Measurements from ENCODE around the gene ICE2. TPM values are rescaled to one million over a fixed set of nuclear protein-coding genes. Genes with fewer than 3 reads are reported as not detected.

The ICE2 gene
- total RNA-seq, 1 experiment from 2014 or later: 62.8 TPM

DNA sequence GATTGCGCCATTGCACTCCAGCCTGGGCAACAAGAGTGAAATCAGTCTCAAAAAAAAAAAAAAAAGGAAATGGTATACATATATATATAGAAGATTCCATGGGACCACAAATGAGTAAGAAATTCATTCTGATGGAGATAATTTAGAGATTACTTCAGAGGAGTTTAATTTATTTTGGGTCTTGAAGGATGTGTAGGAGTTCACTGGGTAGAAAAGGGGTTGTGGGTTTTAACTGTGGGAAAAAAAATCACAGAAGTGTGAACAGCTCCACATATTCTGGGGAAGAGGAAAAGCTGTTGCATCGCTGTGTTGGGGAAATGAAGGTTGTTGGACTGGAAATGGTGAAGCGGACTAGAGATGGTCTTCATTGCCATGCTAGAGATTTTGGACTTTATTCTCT lies 4.1 kb upstream of the ICE2 start:
- H2AFZ ChIP-seq (ENCODE audit: low read depth, low read length, poor library complexity, severe bottlenecking): no peak overlapping the region
- RAD21 ChIA-PET (ENCODE audit: low non-redundant PET in 1 of 2, low total read pairs in 2 of 2, uncharacterized antibody in 2 of 2, unreplicated experiment in 2 of 2): no interaction called here
- no peaks in the 10 kb centered on the region for H3K9me3 ChIP-seq (ENCODE audit: control insufficient read depth in 1 of 2, insufficient read depth in 1 of 2, low read depth in 1 of 2, low read length in 2 of 2)
- intact Hi-C loops (cut with micrococcal nuclease): no loop called here
- no peak overlapping the region for H3K4me2 ChIP-seq (ENCODE audit: low read length)
- TF ChIP-seq TCF7L2 (IDR thresholded peaks at IDR 0.05; ENCODE audit: borderline replicate concordance, extremely low read depth, insufficient read depth, insufficient read length) (no peak), POLR2AphosphoS5 (IDR thresholded peaks at IDR 0.05; ENCODE audit: low read depth, low read length) (no peak), YY1 (IDR thresholded peaks at IDR 0.05; ENCODE audit: extremely low read depth, insufficient replicate concordance, low read depth, low read length) (no peak), EZH2 (IDR thresholded peaks at IDR 0.05) (no peak)
- H4K20me1 ChIP-seq (ENCODE audit: insufficient read depth): no peaks in the 10 kb centered on the region
- POLR2A ChIA-PET: no interaction called here
- H3K79me2 ChIP-seq (ENCODE audit: insufficient read depth, low read length): peaks cover 7% of the 10 kb centered on the region
- no peak overlapping the region for H3K27ac ChIP-seq (ENCODE audit: low read depth, low read length)
- DNase-seq (ENCODE audit: low read depth, low spot score) (no peak), ATAC-seq (no peak)
- BruUV-seq (replicated peaks): no TSS peak
- no peaks in the 10 kb centered on the region for H3K9me2 ChIP-seq (ENCODE audit: insufficient read depth)
- no peaks in the 10 kb centered on the region for H3K27me3 ChIP-seq (ENCODE audit: insufficient read depth, low read length)
- no peak overlapping the region for H3K4me3 ChIP-seq (replicated peaks in 1 of 2; ENCODE audit: low read depth in 1 of 2, low read length in 2 of 2)
- peaks cover 0 to 13% of the 10 kb centered on the region in 2 experiments; a peak in 1 of 4 replicates for H3K4me1 ChIP-seq (ENCODE audit: control insufficient read depth in 1 of 2, insufficient read depth in 2 of 2, low read length in 2 of 2)
- CTCF ChIA-PET: no interaction called here
- no peaks in the 10 kb centered on the region for H3K36me3 ChIP-seq (ENCODE audit: control insufficient read depth in 1 of 2, insufficient read depth in 2 of 2, low read length in 2 of 2)
- H3K9ac ChIP-seq (ENCODE audit: low read length): no peak overlapping the region

DNA sequence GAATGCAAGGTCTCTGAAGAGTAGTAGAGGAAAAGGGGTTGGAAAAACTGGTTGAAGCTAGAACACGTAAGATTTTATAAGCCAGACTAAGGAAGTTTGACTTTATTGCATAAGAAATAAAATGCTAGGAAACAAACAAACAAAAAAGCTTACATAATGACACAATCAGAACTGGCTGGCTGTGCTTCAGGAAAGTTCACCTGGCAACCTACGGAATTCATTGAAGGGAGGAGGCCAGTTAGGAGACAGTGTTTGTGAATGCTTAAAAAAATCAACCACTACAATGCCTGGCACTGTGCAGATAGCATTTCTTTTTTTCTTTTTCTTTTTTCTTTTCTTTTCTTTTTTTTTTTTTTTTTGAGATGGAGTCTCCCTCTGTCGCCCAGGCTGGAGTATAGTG lies 1.9 kb upstream of the ICE2 start:
- H3K4me3 ChIP-seq (replicated peaks in 1 of 2; ENCODE audit: low read depth in 1 of 2, low read length in 2 of 2): no peak overlapping the region
- H3K9me3 ChIP-seq (ENCODE audit: control insufficient read depth in 1 of 2, insufficient read depth in 1 of 2, low read depth in 1 of 2, low read length in 2 of 2): no peaks in the 10 kb centered on the region
- H3K9ac ChIP-seq (ENCODE audit: low read length): no peak overlapping the region
- no peaks in the 10 kb centered on the region; a peak in 1 of 4 replicates for H3K36me3 ChIP-seq (ENCODE audit: control insufficient read depth in 1 of 2, insufficient read depth in 2 of 2, low read length in 2 of 2)
- H3K9me2 ChIP-seq (ENCODE audit: insufficient read depth): no peaks in the 10 kb centered on the region
- ATAC-seq (no peak), DNase-seq (ENCODE audit: low read depth, low spot score) (no peak)
- no peak overlapping the region for H3K27ac ChIP-seq (ENCODE audit: low read depth, low read length)
- no peak overlapping the region for H3K4me2 ChIP-seq (ENCODE audit: low read length)
- intact Hi-C loops (cut with micrococcal nuclease): no loop called here
- H3K4me1 ChIP-seq (ENCODE audit: control insufficient read depth in 1 of 2, insufficient read depth in 2 of 2, low read length in 2 of 2): peaks cover 16 to 21% of the 10 kb centered on the region in 2 experiments; a peak in 3 of 4 replicates
- ChIA-PET POLR2A (no interaction called here), RAD21 (ENCODE audit: low non-redundant PET in 1 of 2, low total read pairs in 2 of 2, uncharacterized antibody in 2 of 2, unreplicated experiment in 2 of 2) (no interaction called here), CTCF (no interaction called here)
- H3K27me3 ChIP-seq (ENCODE audit: insufficient read depth, low read length): no peaks in the 10 kb centered on the region
- H3K79me2 ChIP-seq (ENCODE audit: insufficient read depth, low read length): peaks cover 29% of the 10 kb centered on the region
- BruUV-seq (replicated peaks): no TSS peak
- no peak overlapping the region for H2AFZ ChIP-seq (ENCODE audit: low read depth, low read length, poor library complexity, severe bottlenecking)
- H4K20me1 ChIP-seq (ENCODE audit: insufficient read depth): no peaks in the 10 kb centered on the region
- TF ChIP-seq, protein P1, sequence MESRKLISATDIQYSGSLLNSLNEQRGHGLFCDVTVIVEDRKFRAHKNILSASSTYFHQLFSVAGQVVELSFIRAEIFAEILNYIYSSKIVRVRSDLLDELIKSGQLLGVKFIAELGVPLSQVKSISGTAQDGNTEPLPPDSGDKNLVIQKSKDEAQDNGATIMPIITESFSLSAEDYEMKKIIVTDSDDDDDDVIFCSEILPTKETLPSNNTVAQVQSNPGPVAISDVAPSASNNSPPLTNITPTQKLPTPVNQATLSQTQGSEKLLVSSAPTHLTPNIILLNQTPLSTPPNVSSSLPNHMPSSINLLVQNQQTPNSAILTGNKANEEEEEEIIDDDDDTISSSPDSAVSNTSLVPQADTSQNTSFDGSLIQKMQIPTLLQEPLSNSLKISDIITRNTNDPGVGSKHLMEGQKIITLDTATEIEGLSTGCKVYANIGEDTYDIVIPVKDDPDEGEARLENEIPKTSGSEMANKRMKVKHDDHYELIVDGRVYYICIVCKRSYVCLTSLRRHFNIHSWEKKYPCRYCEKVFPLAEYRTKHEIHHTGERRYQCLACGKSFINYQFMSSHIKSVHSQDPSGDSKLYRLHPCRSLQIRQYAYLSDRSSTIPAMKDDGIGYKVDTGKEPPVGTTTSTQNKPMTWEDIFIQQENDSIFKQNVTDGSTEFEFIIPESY (IDR thresholded peaks at IDR 0.05; ENCODE audit: extremely low read depth, insufficient replicate concordance, low read length): no peak
- TF ChIP-seq POLR2A (IDR thresholded peaks at IDR 0.05; ENCODE audit: borderline replicate concordance, extremely low read depth, insufficient read depth, insufficient read length) (no peak), EZH2 (IDR thresholded peaks at IDR 0.05) (no peak), CBX3 (IDR thresholded peaks at IDR 0.05; ENCODE audit: low read depth) (no peak), ZNF274 (IDR thresholded peaks at IDR 0.05; ENCODE audit: low read depth, low read length) (no peak), FOSL1 (IDR thresholded peaks at IDR 0.05; ENCODE audit: low read depth) (no peak), EZH2phosphoT487 (IDR thresholded peaks at IDR 0.05; ENCODE audit: borderline replicate concordance) (no peak), EGR1 (IDR thresholded peaks at IDR 0.05; ENCODE audit: low read depth) (no peak), YY1 (IDR thresholded peaks at IDR 0.05; ENCODE audit: extremely low read depth, insufficient replicate concordance, low read depth, low read length) (no peak), ZFX (IDR thresholded peaks at IDR 0.05) (no peak), TCF7L2 (IDR thresholded peaks at IDR 0.05; ENCODE audit: borderline replicate concordance, extremely low read depth, insufficient read depth, insufficient read length) (no peak), SRF (IDR thresholded peaks at IDR 0.05; ENCODE audit: low read depth) (no peak), POLR2AphosphoS5 (IDR thresholded peaks at IDR 0.05; ENCODE audit: low read depth, low read length) (no peak), JUND (IDR thresholded peaks at IDR 0.05) (no peak)
- TF ChIP-seq, protein P2, sequence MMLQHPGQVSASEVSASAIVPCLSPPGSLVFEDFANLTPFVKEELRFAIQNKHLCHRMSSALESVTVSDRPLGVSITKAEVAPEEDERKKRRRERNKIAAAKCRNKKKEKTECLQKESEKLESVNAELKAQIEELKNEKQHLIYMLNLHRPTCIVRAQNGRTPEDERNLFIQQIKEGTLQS (IDR thresholded peaks at IDR 0.05): no peak
- TF ChIP-seq, protein P3, sequence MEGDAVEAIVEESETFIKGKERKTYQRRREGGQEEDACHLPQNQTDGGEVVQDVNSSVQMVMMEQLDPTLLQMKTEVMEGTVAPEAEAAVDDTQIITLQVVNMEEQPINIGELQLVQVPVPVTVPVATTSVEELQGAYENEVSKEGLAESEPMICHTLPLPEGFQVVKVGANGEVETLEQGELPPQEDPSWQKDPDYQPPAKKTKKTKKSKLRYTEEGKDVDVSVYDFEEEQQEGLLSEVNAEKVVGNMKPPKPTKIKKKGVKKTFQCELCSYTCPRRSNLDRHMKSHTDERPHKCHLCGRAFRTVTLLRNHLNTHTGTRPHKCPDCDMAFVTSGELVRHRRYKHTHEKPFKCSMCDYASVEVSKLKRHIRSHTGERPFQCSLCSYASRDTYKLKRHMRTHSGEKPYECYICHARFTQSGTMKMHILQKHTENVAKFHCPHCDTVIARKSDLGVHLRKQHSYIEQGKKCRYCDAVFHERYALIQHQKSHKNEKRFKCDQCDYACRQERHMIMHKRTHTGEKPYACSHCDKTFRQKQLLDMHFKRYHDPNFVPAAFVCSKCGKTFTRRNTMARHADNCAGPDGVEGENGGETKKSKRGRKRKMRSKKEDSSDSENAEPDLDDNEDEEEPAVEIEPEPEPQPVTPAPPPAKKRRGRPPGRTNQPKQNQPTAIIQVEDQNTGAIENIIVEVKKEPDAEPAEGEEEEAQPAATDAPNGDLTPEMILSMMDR (IDR thresholded peaks at IDR 0.05 in 2 of 3, conservative IDR thresholded peaks at IDR 0.05 in 1 of 3; ENCODE audit: borderline replicate concordance in 1 of 3, insufficient read depth in 1 of 3, low read depth in 2 of 3, low read length in 2 of 3): no peak
- TF ChIP-seq, protein P4, sequence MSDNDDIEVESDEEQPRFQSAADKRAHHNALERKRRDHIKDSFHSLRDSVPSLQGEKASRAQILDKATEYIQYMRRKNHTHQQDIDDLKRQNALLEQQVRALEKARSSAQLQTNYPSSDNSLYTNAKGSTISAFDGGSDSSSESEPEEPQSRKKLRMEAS (IDR thresholded peaks at IDR 0.05): no peak

Measured in HCT116 (cell line).